Adrenal gland (tissue), 12 donors: ENCODE data around the gene HOXB8. TPM values are rescaled to one million over a fixed set of nuclear protein-coding genes. Genes with fewer than 3 reads are reported as not detected.

Experiments used
- DNase-seq, 7 donors: peaks; one replicate each; pipeline ENCODE4 v3.0.0-alpha.2; 2019 to 2020
- H3K27ac ChIP-seq, 5 donors: fragments of 200-600 bp; sonication (generic) in 4 of 5; 1 replicate in 3 of 5; 2 replicates in 2 of 5; pipeline versions ENCODE4 v1.5.1 to v1.8.0; 2016 to 2020; ENCODE audit warnings: mild to moderate bottlenecking in 1 of 5
- H3K27me3 ChIP-seq: fragments of 200-600 bp; 2 replicates; pipeline ENCODE4 v1.8.0; 2021
- H3K36me3 ChIP-seq, 2 donors: fragments of 200-600 bp; replicated peaks in 1 of 2; 1 replicate in 1 of 2; 2 replicates in 1 of 2; pipeline versions ENCODE4 v1.5.1 to v1.8.0; 2018 to 2022
- H3K4me1 ChIP-seq, 2 donors: fragments of 200-600 bp; replicated peaks in 1 of 2; 1 replicate in 1 of 2; 2 replicates in 1 of 2; pipeline versions ENCODE4 v1.5.1 to v1.8.0; 2018 to 2021
- H3K4me3 ChIP-seq, 4 donors: fragments of 200-600 bp; sonication (generic) in 3 of 4; one replicate each; pipeline ENCODE4 v1.5.1; 2016 to 2018
- H3K9me3 ChIP-seq, 3 donors: fragments of 200-600 bp; sonication (generic) in 1 of 3; replicated peaks in 1 of 3; 1 replicate in 2 of 3; 2 replicates in 1 of 3; pipeline versions ENCODE4 v1.5.1 to v1.8.0; 2016 to 2021
- POLR2A ChIP-seq, 2 donors: fragments of 450-650 bp; IDR thresholded peaks; one replicate each; pipeline ENCODE4 v1.6.1; 2017; ENCODE audit warnings: antibody characterized with exemption in 2 of 2, mild to moderate bottlenecking in 2 of 2, moderate library complexity in 1 of 2
- WGBS, 4 donors: extraction: QIAGEN DNeasy Blood & Tissue Kit in 2 of 4; methylation state at CpG; one replicate each; pipeline versions ENCODE4 v1.1.5 to v1.1.7; 2013 to 2017; 5-methylcytosine and 5-hydroxymethylcytosine counted together
- intact Hi-C, 2 donors: fragments of 100-400 bp; cut with DNase I; formaldehyde crosslinking; loops; one replicate each; pipeline versions ENCODE4 v1.14.1 to v1.15.0; 2022 to 2023
- polyA plus RNA-seq, 3 donors: library from polyadenylated mRNA; stranded (reverse); fragments of 200-250 nt in 2 of 3; fragments of 350-450 nt in 1 of 3; fragmentation: Illumina TruSeq in 1 of 3; extraction: RNeasy Lipid Tissue Mini Kit (QIAGEN cat#74804) in 1 of 3; gene quantifications; one replicate each; pipeline ENCODE4 v1.2.3, GENCODE V29; 2013 to 2014
- total RNA-seq, 9 donors: library from RNA; depleted of rRNA in 4 of 9; stranded (reverse); fragments of >200 nt in 4 of 9; fragments of 120-200 nt in 1 of 9; fragmentation: NEBNext Ultra II Directional in 1 of 9; extraction: Animal tissue kit (Norgen Biotek cat#: 25700) in 1 of 9; gene quantifications; one replicate each; pipeline versions ENCODE4 v1.1.0 to v1.2.4, GENCODE V29; 2013 to 2023
- TF ChIP-seq, protein P1 (sequence below), 6 experiments: fragments of 450-650 bp in 4 of 6; fragments of 200-600 bp in 2 of 6; sonication (generic) in 1 of 6; IDR thresholded peaks; 1 replicate in 5 of 6; 2 replicates in 1 of 6; pipeline versions ENCODE4 v1.5.1 to v1.8.0; 2016 to 2021; ENCODE audit warnings: antibody characterized with exemption in 6 of 6, mild to moderate bottlenecking in 2 of 6, moderate library complexity in 1 of 6
- donor health status: healthy with polysubstance abuse.
- donor health status: Bipolar disorder and iron deficiency.
- donor health status: DM: yes; HTN: yes; CAD: no.
- donor health status: DM: no; HTN: no; CAD: no.
- donor health status: DM: no; HTN: no; CAD: no.
- donor health status: DM: yes; HTN: yes; CAD: no.

HOXB8 gene
- total and polyA plus RNA-seq, 12 donors = 0.72 to 13.3 (median 5.9) TPM

DNA sequence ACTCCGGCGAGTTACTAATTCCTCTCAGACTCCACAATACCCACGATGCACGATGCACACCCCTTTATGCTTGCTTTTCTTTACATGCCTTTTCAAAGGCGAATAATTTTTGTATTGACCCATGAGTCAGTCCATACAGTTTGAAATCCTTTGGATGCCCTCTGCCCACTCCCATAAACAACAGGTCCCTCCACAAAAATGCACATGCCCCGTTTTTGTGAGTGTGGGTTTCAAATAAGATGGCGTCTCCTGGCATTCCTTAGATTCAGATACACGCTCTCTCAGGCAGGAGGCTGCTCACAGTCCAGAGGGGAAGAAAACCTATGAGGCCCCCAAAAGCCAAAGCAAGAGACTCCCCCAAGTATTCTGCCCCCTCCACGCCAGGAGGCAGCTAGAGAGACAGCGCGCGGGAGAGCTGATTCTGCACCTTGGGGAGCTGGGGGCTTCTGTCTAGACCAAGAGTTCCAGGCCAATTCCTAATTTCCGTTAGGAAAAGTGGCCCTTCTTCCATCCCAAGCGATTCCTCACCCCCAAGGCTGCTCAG lies 30.6 kb upstream of the HOXB8 start:
- peaks cover 0 to 8% of the 10 kb centered on the region in 2 donors for H3K4me1 ChIP-seq
- H3K4me3 ChIP-seq = no peak overlapping the region
- TF ChIP-seq, protein P1, sequence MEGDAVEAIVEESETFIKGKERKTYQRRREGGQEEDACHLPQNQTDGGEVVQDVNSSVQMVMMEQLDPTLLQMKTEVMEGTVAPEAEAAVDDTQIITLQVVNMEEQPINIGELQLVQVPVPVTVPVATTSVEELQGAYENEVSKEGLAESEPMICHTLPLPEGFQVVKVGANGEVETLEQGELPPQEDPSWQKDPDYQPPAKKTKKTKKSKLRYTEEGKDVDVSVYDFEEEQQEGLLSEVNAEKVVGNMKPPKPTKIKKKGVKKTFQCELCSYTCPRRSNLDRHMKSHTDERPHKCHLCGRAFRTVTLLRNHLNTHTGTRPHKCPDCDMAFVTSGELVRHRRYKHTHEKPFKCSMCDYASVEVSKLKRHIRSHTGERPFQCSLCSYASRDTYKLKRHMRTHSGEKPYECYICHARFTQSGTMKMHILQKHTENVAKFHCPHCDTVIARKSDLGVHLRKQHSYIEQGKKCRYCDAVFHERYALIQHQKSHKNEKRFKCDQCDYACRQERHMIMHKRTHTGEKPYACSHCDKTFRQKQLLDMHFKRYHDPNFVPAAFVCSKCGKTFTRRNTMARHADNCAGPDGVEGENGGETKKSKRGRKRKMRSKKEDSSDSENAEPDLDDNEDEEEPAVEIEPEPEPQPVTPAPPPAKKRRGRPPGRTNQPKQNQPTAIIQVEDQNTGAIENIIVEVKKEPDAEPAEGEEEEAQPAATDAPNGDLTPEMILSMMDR (IDR thresholded peaks at IDR 0.05) = no peak
- no peak for TF ChIP-seq POLR2A (IDR thresholded peaks at IDR 0.05)
- no peaks in the 10 kb centered on the region for H3K36me3 ChIP-seq
- WGBS, 4 donors = 62 to 69% (median 65%) methylated on average over 8 to 14 of the region's 14 CpGs
- H3K9me3 ChIP-seq = no peaks in the 10 kb centered on the region
- no peak for DNase-seq
- peaks cover 81% of the 10 kb centered on the region for H3K27me3 ChIP-seq
- H3K27ac ChIP-seq = no peak overlapping the region
- intact Hi-C loops = no loop called here

DNA sequence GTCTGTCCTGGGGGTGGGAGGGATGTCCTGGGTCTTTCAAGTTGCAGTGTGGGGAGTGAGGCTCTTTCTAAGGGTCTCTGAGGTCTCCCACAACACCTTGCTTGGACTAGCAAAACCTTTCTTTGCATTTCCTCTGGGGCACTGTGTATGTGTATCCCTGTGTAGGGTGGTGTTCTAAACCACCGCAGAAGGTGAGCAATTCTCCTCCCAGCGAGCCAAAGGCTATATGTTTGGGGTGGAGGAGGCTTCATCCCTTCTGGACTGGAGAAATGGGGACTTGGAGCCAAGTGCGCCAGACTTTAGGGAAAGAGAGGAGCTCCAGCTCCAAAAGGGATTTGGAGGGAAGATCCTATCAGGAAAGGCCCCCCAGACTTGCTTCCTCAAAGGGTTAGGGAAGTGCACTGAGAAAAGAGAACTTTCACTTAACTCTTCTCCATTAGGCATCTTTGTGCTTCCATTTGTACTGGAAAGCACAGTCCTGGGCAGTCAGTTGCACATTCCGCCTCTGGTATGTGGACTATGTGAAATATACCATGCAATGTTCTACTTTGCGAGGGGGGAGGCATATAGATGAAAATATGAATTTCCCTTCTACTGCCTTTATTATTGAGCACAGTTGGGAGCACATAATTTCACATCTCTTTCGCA lies 29.9 kb upstream of the HOXB8 start:
- Histone ChIP-seq H3K36me3 (no peaks in the 10 kb centered on the region), H3K27ac (no peak overlapping the region), H3K4me3 (no peak overlapping the region), H3K9me3 (no peaks in the 10 kb centered on the region), H3K27me3 (peaks cover 88% of the 10 kb centered on the region), H3K4me1 (peaks cover 0 to 8% of the 10 kb centered on the region in 2 donors)
- WGBS, 4 donors = 72 to 82% (median 74%) methylated on average over 6 of the region's 6 CpGs
- intact Hi-C loops = no loop called here
- no peak for DNase-seq
- TF ChIP-seq, protein P1 (IDR thresholded peaks at IDR 0.05) = no peak
- no peak for TF ChIP-seq POLR2A (IDR thresholded peaks at IDR 0.05)

DNA sequence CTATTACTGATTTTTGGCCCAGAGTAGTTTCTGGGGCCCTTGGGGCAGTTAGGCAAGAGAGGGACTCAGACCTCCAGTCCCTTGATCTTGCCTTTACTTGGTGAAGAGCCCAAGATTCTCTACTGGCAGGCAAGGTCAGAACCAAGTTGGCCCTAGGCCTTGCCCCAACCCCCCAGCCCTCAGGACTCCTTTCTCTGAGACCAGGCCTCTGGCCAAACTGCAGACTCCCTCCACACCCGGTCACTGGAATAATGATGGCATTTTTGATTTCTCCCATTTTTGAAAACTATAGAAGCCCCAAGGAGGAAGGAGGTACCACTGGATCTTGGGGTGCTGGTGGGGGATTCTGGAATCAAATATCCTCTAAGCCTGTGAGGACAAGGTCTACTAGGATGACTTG lies 29.1 kb upstream of the HOXB8 start:
- Histone ChIP-seq H3K4me1 (peaks cover 0 to 8% of the 10 kb centered on the region in 2 donors), H3K27ac (no peak overlapping the region), H3K27me3 (peaks cover 93% of the 10 kb centered on the region), H3K4me3 (no peak overlapping the region), H3K9me3 (no peaks in the 10 kb centered on the region), H3K36me3 (no peaks in the 10 kb centered on the region)
- intact Hi-C loops = no loop called here
- TF ChIP-seq, protein P1 (IDR thresholded peaks at IDR 0.05) = no peak
- no peak for TF ChIP-seq POLR2A (IDR thresholded peaks at IDR 0.05)
- DNase-seq = no peak
- WGBS, 4 donors = 71 to 100% (median 88%) methylated on average over 1 of the region's 1 CpG

DNA sequence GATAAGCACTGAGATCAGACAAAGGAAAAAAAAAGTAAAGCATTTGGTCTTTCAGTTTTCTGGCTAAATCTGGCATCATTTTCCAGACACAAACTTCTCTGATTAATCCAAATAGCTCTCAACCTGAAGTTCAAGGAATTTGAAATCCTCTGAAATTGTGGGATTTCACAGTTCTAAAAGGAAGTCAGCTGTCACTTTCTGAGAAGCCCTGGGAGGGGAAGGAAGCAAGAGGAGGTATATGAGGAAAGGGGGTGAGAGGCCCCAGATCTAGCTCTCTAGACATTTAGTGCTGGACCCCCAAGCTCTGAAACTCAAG lies 28.6 kb upstream of the HOXB8 start:
- no peak overlapping the region for H3K4me3 ChIP-seq
- DNase-seq = no peak
- no peak for TF ChIP-seq POLR2A (IDR thresholded peaks at IDR 0.05)
- TF ChIP-seq, protein P1 (IDR thresholded peaks at IDR 0.05) = no peak
- no peaks in the 10 kb centered on the region for H3K9me3 ChIP-seq
- peaks cover 91% of the 10 kb centered on the region for H3K27me3 ChIP-seq
- no peaks in the 10 kb centered on the region for H3K36me3 ChIP-seq
- peaks cover 0 to 8% of the 10 kb centered on the region in 2 donors for H3K4me1 ChIP-seq
- H3K27ac ChIP-seq = no peak overlapping the region
- intact Hi-C loops = no loop called here
